PFSK-1 (cell line): ENCODE data around the gene GFM1.

ENCODE experiments used
- FOXP2 ChIP-seq: optimal IDR thresholded peaks from 2 replicates; pipeline ENCODE3; 2011; ENCODE audit warnings: borderline replicate concordance, control low read depth, inconsistent platforms; ENCODE audit not compliant: insufficient read depth; ENCODE audit errors: extremely low read length, extremely low read depth
- POLR2AphosphoS5 ChIP-seq: IDR thresholded peaks from 2 replicates; pipeline ENCODE4 v1.6.1; 2012; ENCODE audit warnings: low read depth, mild to moderate bottlenecking, control low read depth, low read length, moderate library complexity
- REST ChIP-seq, 2 experiments: IDR thresholded peaks; 2 replicates each; pipeline versions ENCODE4 v1.6.1 to v1.8.0; 2011 to 2012; ENCODE audit warnings: low read depth in 2 of 2, low read length in 2 of 2, control low read depth in 1 of 2, inconsistent platforms in 1 of 2, mild to moderate bottlenecking in 1 of 2, moderate library complexity in 1 of 2; ENCODE audit not compliant: insufficient read depth in 1 of 2
- SIN3A ChIP-seq: IDR thresholded peaks from 2 replicates; pipeline ENCODE4 v1.6.1; 2012; ENCODE audit warnings: mild to moderate bottlenecking, low read length, moderate library complexity, borderline replicate concordance; ENCODE audit not compliant: insufficient read depth
- TAF1 ChIP-seq: IDR thresholded peaks from 2 replicates; pipeline ENCODE4 v1.6.1; 2012; ENCODE audit warnings: low read length, control low read depth, borderline replicate concordance; ENCODE audit not compliant: insufficient read depth

The GFM1 gene

DNA sequence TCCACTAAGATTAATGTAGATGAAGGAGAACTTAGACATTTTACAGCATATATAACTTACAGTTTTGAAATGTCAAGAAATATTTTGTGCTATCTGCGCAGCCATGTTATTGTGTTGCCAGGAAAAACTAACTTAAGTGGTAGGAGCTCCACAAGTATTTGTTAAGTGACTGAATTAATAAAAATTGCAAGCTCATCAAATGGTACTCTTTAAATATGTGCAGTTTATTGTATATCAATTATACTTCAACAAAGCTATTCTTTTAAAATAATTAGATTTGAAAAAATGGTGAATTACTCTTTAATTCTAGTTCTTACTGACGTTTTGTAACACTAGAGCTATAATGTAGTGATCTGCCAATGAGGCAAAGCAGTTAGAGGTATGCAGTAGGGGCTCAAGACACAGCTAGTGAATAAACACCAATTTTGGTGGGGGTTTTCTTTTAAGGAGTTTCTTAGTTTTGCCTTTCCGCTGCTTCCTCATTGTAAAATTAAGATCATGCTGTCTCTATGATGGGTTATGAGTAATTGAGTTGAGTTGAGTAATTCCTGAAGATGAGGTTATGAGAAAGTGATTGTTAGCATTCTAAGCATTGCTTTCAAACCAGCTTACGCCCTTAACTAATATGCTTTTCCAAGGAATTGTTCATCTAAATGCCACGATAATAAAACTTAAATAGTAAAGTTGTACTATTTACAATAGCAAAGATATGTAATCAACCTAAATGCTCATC, 39.1 kb downstream of the GFM1 start:
- no peak for TF ChIP-seq REST (IDR thresholded peaks at IDR 0.05; ENCODE audit: insufficient read depth in 1 of 2, low read depth in 2 of 2, low read length in 2 of 2)
- no peak for TF ChIP-seq TAF1
- no peak for TF ChIP-seq SIN3A
- no peak for TF ChIP-seq FOXP2
- TF ChIP-seq POLR2AphosphoS5 = no peak

DNA sequence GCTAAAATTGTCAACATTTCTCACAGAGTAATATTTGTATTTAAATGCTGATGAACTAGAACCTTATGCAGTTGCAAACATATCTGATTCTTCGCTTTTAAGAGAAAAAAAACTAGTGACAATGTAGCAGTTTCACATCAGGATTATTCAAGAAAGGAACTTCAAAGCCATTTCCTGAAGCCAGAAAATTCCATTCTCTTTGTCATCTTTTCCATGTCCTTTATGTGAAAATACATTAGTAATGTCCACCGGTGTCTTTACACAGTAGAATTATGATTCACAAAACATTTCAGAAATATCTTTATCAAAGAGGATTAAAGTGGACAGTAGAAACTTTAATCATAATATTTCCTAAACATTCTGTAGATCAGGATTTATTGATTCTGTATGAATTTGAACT, 40.8 kb downstream of the GFM1 start:
- TF ChIP-seq TAF1 = no peak
- TF ChIP-seq FOXP2 = no peak
- no peak for TF ChIP-seq REST (IDR thresholded peaks at IDR 0.05; ENCODE audit: insufficient read depth in 1 of 2, low read depth in 2 of 2, low read length in 2 of 2)
- no peak for TF ChIP-seq POLR2AphosphoS5
- TF ChIP-seq SIN3A = no peak

DNA sequence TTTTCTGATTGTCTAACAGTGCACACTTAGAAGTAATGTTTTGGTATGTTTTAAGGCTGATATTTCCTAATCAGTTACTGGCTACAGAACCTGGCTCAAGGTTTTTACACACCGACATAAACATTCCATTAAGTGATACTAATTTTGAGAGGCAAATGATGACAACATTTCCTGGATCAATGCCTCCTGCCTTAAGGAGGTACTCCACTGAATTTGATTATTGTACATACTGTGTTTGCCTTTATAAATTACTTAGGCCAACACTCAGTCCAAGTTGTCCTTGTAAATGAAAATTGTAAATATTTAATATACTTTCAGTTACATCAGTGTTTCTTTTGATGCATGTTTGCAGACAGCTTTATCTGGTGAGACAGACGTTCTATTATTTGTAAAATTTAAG, 52.3 kb downstream of the GFM1 start:
- TF ChIP-seq POLR2AphosphoS5 (no peak), FOXP2 (no peak), TAF1 (no peak), SIN3A (no peak), REST (IDR thresholded peaks at IDR 0.05; ENCODE audit: insufficient read depth in 1 of 2, low read depth in 2 of 2, low read length in 2 of 2) (no peak)

DNA sequence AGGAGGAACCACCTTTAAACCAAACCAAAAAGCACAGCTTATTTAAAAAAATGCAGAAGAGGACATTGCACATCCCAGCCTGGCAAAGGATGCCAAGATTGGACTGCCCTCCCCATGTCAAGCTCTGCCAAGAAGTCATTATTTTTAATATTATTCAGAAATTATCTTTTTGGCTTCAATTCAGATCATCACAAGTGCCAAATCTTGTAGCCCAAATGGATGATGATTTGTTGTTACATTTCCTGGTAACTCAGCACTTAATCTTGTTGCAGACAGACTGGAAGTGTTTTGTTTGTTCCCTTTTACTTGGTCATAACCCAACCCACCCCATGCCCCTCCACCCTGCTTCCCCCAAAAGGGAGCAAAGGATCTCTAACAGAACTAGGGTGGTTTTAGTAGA, 56.2 kb downstream of the GFM1 start:
- TF ChIP-seq TAF1 (no peak), SIN3A (no peak), FOXP2 (no peak), POLR2AphosphoS5 (no peak), REST (IDR thresholded peaks at IDR 0.05; ENCODE audit: insufficient read depth in 1 of 2, low read depth in 2 of 2, low read length in 2 of 2) (no peak)

GRCh38 chr3:158701420-158702065, 57.2 kb downstream of the GFM1 start:
- TF ChIP-seq FOXP2 (no peak), REST (IDR thresholded peaks at IDR 0.05; ENCODE audit: insufficient read depth in 1 of 2, low read depth in 2 of 2, low read length in 2 of 2) (no peak), TAF1 (no peak), POLR2AphosphoS5 (no peak), SIN3A (no peak)
